ENCODE data around the gene MEPCE. TPM values are rescaled to one million over a fixed set of nuclear protein-coding genes. Genes with fewer than 3 reads are reported as not detected.
A peak's percentile ranks its signal among the peaks of the same experiment; 100 is the strongest.

Gene MEPCE
- total and polyA plus RNA-seq, 9 of the 15 experiments (the other 6 are each of a cell fraction or from before 2014, with no cell fraction given) = 10.9 to 76.3 (median 44.1) TPM

- no peak for TF ChIP-seq HMBOX1 (IDR thresholded peaks at IDR 0.05)
- TF ChIP-seq ZNF586 (CRISPR knock-in tag; conservative IDR thresholded peaks at IDR 0.05) = no peak
- peak; percentile 69; the same call in 1 of the 2 replicates for TF ChIP-seq CTBP1 (IDR thresholded peaks at IDR 0.05; ENCODE audit: borderline replicate concordance)
- peak in 1 of 2 experiments; percentile 50; a peak in 1 of 4 replicates for TF ChIP-seq TEAD1 (CRISPR knock-in tag; IDR thresholded peaks at IDR 0.05)
- TF ChIP-seq RBM22 (IDR thresholded peaks at IDR 0.05; ENCODE audit: low read depth, low read length, poor library complexity, severe bottlenecking) = peak; percentile 51
- no peak for TF ChIP-seq KAT8 (IDR thresholded peaks at IDR 0.05; ENCODE audit: low read depth)
- no peak for TF ChIP-seq CHCHD3 (CRISPR knock-in tag; IDR thresholded peaks at IDR 0.05)
- TF ChIP-seq COPS2 (conservative IDR thresholded peaks at IDR 0.05) = no peak
- TF ChIP-seq RFX7 (CRISPR knock-in tag; IDR thresholded peaks at IDR 0.05) = no peak
- TF ChIP-seq CBX5 (IDR thresholded peaks at IDR 0.05; ENCODE audit: borderline replicate concordance, low read depth) = no peak
- 0 out of 2 replicates have a peak, but pooled peaks have one; percentile 36 for TF ChIP-seq NR1H2 (CRISPR knock-in tag; IDR thresholded peaks at IDR 0.05)
- no peak for TF ChIP-seq PHF20 (IDR thresholded peaks at IDR 0.05; ENCODE audit: partially characterized antibody)
- no peak for TF ChIP-seq ZNF23 (CRISPR knock-in tag; IDR thresholded peaks at IDR 0.05)
- no peak for TF ChIP-seq ZNF609 (CRISPR knock-in tag; IDR thresholded peaks at IDR 0.05; ENCODE audit: borderline replicate concordance)
- TF ChIP-seq THAP12 (CRISPR knock-in tag; IDR thresholded peaks at IDR 0.05) = peak; percentile 68; the same call in 1 of the 2 replicates
- TF ChIP-seq ZNF12 (CRISPR knock-in tag; IDR thresholded peaks at IDR 0.05) = peak; percentile 50; the same call in 1 of the 2 replicates
- TF ChIP-seq ELF4 (CRISPR knock-in tag; IDR thresholded peaks at IDR 0.05) = no peak
- peak; percentile 67 for TF ChIP-seq SIN3B (IDR thresholded peaks at IDR 0.05; ENCODE audit: low read depth)
- no peak for TF ChIP-seq IRF2 (CRISPR knock-in tag; IDR thresholded peaks at IDR 0.05)
- no peak; the same call in 1 of the 2 replicates for TF ChIP-seq ZSCAN29 (IDR thresholded peaks at IDR 0.05)
- peak; percentile 77; the same call in 1 of the 2 replicates for TF ChIP-seq HLTF (IDR thresholded peaks at IDR 0.05)
These were observed 6.0 kb downstream of the MEPCE start (continued) for GRCh38 chr7:100435401-100436304.
